HEK293T (cell line): ENCODE results near the gene LARP4B.

Experiments
- ARNT ChIP-seq: fragments of 450-650 bp; IDR thresholded peaks from 2 replicates; pipeline ENCODE4 v1.6.1; 2017; ENCODE audit warnings: mild to moderate bottlenecking
- BHLHE40 ChIP-seq: fragments of 450-650 bp; IDR thresholded peaks from 2 replicates; pipeline ENCODE4 v1.6.1; 2016; ENCODE audit warnings: mild to moderate bottlenecking, moderate library complexity, borderline replicate concordance
- FOXA1 ChIP-seq: fragments of 450-650 bp; IDR thresholded peaks from 2 replicates; pipeline ENCODE4 v1.6.1; 2016; ENCODE audit warnings: mild to moderate bottlenecking
- FOXK2 ChIP-seq: fragments of 450-650 bp; IDR thresholded peaks from 2 replicates; pipeline ENCODE4 v1.6.1; 2016; ENCODE audit warnings: mild to moderate bottlenecking
- FOXM1 ChIP-seq: fragments of 450-650 bp; IDR thresholded peaks from 2 replicates; pipeline ENCODE4 v1.6.1; 2017; ENCODE audit warnings: mild to moderate bottlenecking, borderline replicate concordance
- HDGF ChIP-seq: fragments of 450-650 bp; IDR thresholded peaks from 2 replicates; pipeline ENCODE4 v1.6.1; 2017; ENCODE audit warnings: antibody characterized with exemption, borderline replicate concordance
- LEF1 ChIP-seq: fragments of 450-650 bp; IDR thresholded peaks from 2 replicates; pipeline ENCODE4 v1.6.1; 2017; ENCODE audit warnings: mild to moderate bottlenecking, borderline replicate concordance
- NFRKB ChIP-seq: fragments of 450-650 bp; IDR thresholded peaks from 2 replicates; pipeline ENCODE4 v1.6.1; 2016; ENCODE audit warnings: mild to moderate bottlenecking, moderate library complexity
- SUZ12 ChIP-seq: fragments of 450-650 bp; IDR thresholded peaks from 2 replicates; pipeline ENCODE4 v1.6.1; 2016; ENCODE audit warnings: mild to moderate bottlenecking
- ZNF384 ChIP-seq: fragments of 450-650 bp; IDR thresholded peaks from 2 replicates; pipeline ENCODE4 v1.6.1; 2016
- TF ChIP-seq, protein P1 (sequence below): fragments of 450-650 bp; IDR thresholded peaks from 2 replicates; pipeline ENCODE4 v1.6.1; 2016

DNA sequence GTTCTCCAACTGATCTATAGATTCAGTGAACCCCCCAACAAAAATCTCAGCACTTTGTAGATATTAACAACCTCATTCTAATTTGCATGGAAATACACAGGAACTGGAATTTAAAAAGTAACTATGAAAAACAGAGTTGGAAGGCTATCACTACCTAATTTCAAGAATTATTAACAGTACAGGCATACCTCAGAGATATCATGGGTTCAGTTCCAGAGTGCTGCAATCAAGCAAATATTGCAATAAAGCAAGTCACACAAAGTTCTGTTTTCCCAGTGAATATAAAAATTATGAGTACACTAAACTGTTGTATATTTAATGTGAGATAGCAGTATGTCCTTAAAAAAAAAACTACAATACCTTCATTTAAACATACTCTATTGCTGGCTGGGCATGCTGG lies 78.5 kb downstream of the LARP4B start:
- TF ChIP-seq LEF1 (no peak), ZNF384 (no peak), HDGF (no peak), FOXK2 (no peak), NFRKB (no peak), SUZ12 (no peak), BHLHE40 (no peak), ARNT (no peak), FOXM1 (no peak), FOXA1 (no peak)
- TF ChIP-seq, protein P1, sequence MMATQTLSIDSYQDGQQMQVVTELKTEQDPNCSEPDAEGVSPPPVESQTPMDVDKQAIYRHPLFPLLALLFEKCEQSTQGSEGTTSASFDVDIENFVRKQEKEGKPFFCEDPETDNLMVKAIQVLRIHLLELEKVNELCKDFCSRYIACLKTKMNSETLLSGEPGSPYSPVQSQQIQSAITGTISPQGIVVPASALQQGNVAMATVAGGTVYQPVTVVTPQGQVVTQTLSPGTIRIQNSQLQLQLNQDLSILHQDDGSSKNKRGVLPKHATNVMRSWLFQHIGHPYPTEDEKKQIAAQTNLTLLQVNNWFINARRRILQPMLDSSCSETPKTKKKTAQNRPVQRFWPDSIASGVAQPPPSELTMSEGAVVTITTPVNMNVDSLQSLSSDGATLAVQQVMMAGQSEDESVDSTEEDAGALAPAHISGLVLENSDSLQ: no peak
